Prostate gland (tissue), 2 donors: ENCODE results near the gene ACVR2B. TPM values are rescaled to one million over a fixed set of nuclear protein-coding genes. Genes with fewer than 3 reads are reported as not detected.
"Not testable (repeated sequence)": the region's sequence is repeated elsewhere in the genome, so short reads cannot be mapped to it uniquely, and the experiment has no call there.

Experiments
- DNase-seq: peaks from one replicate; pipeline ENCODE4 v3.0.0-alpha.2; 2019; ENCODE audit warnings: low spot score
- H3K27ac ChIP-seq, 2 donors: fragments of 200-600 bp; sonication (generic); 2 replicates each; pipeline ENCODE4 v1.5.1; 2017 to 2019
- H3K27me3 ChIP-seq: fragments of 200-600 bp; sonication (generic); replicated peaks from 2 replicates; pipeline ENCODE4 v1.5.1; 2019; ENCODE audit not compliant: insufficient read depth
- H3K36me3 ChIP-seq, 2 donors: fragments of 200-600 bp; sonication (generic); 1 replicate in 1 of 2; 2 replicates in 1 of 2; pipeline versions ENCODE4 v1.5.1 to v1.8.1; 2017 to 2019
- H3K4me1 ChIP-seq: fragments of 200-600 bp; sonication (generic); replicated peaks from 2 replicates; pipeline ENCODE4 v1.5.1; 2019
- H3K4me3 ChIP-seq, 2 donors: fragments of 200-600 bp; sonication (generic); 2 replicates each; pipeline ENCODE4 v1.5.1; 2017 to 2019
- H3K9me3 ChIP-seq: fragments of 200-600 bp; sonication (generic); 2 replicates; pipeline ENCODE4 v1.5.1; 2017
- POLR2A ChIP-seq: fragments of 450-650 bp; IDR thresholded peaks from one replicate; pipeline ENCODE4 v1.6.1; 2016; ENCODE audit warnings: antibody characterized with exemption, mild to moderate bottlenecking
- POLR2AphosphoS5 ChIP-seq: sonication (generic); formaldehyde crosslinking; IDR thresholded peaks from one replicate; pipeline ENCODE4 v1.6.1; 2017; ENCODE audit warnings: antibody characterized with exemption
- WGBS: methylation state at CpG from one replicate; pipeline ENCODE4 v1.1.5; 2018; 5-methylcytosine and 5-hydroxymethylcytosine counted together
- intact Hi-C: fragments of 100-400 bp; cut with DNase I; formaldehyde crosslinking; loops from one replicate; pipeline ENCODE4 v1.14.2; 2022
- total RNA-seq, 2 donors: library from RNA; depleted of rRNA; stranded (reverse); fragments of >200 nt; gene quantifications; one replicate each; pipeline ENCODE4 v1.1.0, GENCODE V29; 2016
- TF ChIP-seq, protein P1 (sequence below), 4 experiments: fragments of 200-600 bp in 2 of 4; fragments of 450-650 bp in 2 of 4; sonication (generic) in 2 of 4; IDR thresholded peaks; 1 replicate in 3 of 4; 2 replicates in 1 of 4; pipeline ENCODE4 v1.5.1; 2016 to 2019; ENCODE audit warnings: antibody characterized with exemption in 4 of 4, mild to moderate bottlenecking in 2 of 4, moderate library complexity in 2 of 4

Gene ACVR2B
- 10 to 100 TPM in 1 of 2 donors, 1 to 10 TPM in 1; 5.8 to 24.3 TPM for total RNA-seq

DNA sequence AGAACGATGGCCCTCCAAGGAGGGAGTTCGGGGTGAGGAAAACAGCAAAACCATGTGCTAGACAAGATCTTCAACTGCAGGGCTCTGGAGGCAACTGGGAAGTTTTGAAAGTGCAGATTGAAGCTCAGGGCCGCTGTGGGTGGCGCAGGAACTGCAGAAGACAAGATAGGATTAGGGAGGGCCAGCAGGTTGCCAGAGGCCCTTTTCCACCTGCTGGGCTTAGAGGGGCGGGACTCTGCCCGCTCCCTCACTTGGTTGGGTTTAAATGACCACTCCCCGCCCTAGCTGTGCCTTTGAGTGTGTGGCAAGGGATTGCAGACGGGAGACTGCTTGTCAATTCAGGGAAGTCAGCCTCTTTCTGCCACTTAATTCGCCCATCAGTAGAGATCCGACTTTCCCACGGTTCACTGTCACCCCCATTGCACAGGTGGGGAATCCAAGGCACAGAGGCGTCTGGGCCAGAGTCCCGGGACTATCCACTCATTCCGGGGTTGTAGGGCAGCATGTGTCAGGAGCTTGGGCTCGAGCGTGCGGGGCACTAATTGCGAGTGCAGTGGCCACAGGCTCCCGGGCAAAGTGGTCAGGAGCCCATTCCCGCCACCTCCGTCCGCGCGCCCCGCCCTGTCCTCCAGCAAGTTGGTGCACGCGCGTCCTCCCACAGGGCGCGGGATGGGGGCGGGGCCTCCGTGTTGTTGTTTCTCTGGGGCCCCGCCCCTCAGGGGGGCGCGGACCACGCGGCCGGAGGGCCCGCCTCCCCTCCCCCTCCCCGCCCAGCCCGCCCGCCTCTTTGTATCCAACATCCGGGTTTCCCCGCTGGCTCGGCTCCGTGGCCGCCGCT is at the start of gene ACVR2B:
Gene ACVR2B, plus strand, starts transcription at position 816 of the 838 bp plus-strand sequence. CDS start 433 bp downstream, outside the sequence.
- no peaks in the 10 kb centered on the region for H3K36me3 ChIP-seq
- H3K27ac ChIP-seq, result peak within 1 kb of the TSS; percentile 89 to 92
- intact Hi-C loops, result loop anchor here (5.0 kb wide), 1 partner anchor 316 kb away; the partner anchor contains the start of genes ACAA1 and MYD88
- no peaks in the 10 kb centered on the region for H3K27me3 ChIP-seq
- H3K9me3 ChIP-seq, result no peaks in the 10 kb centered on the region
- DNase-seq, result peak; percentile 91
- H3K4me1 ChIP-seq, result peaks cover 3% of the 10 kb centered on the region
- 11% methylated on average over 25 of the region's 48 CpGs for WGBS
- TF ChIP-seq POLR2A (peak; percentile 52), POLR2AphosphoS5 (peak; percentile 75)
- TF ChIP-seq, protein P1, sequence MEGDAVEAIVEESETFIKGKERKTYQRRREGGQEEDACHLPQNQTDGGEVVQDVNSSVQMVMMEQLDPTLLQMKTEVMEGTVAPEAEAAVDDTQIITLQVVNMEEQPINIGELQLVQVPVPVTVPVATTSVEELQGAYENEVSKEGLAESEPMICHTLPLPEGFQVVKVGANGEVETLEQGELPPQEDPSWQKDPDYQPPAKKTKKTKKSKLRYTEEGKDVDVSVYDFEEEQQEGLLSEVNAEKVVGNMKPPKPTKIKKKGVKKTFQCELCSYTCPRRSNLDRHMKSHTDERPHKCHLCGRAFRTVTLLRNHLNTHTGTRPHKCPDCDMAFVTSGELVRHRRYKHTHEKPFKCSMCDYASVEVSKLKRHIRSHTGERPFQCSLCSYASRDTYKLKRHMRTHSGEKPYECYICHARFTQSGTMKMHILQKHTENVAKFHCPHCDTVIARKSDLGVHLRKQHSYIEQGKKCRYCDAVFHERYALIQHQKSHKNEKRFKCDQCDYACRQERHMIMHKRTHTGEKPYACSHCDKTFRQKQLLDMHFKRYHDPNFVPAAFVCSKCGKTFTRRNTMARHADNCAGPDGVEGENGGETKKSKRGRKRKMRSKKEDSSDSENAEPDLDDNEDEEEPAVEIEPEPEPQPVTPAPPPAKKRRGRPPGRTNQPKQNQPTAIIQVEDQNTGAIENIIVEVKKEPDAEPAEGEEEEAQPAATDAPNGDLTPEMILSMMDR (IDR thresholded peaks at IDR 0.05), result no peak
- H3K4me3 ChIP-seq, result peak within 1 kb of the TSS; percentile 70 to 83

DNA sequence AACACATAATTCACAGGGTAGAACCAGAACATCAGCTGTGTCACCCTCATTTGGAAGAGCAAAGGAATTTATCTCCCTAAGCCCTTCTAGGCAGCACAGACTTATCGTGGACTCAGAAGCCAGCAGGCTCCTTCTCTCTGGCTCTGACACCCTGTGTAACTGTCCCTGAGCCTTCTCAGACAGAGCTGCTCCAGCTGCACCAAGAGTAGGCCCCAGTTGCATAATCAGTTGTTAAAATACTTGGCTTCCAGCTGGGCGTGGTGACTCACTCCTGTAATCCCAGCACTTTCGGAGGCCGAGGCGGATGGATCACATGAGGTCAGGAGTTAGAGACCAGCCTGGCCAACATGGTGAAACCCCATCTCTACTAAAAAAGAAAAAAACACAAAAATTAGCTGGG is 49.4 kb upstream of the ACVR2B start:
- Histone ChIP-seq H3K27me3 (no peaks in the 10 kb centered on the region), H3K4me1 (no peaks in the 10 kb centered on the region), H3K4me3 (no peak overlapping the region), H3K36me3 (no peaks in the 10 kb centered on the region), H3K9me3 (no peaks in the 10 kb centered on the region), H3K27ac (no peak overlapping the region)
- 68% methylated on average over 5 of the region's 5 CpGs for WGBS
- TF ChIP-seq POLR2AphosphoS5 (no peak), POLR2A (no peak)
- TF ChIP-seq, protein P1 (IDR thresholded peaks at IDR 0.05), result no peak
- no peak for DNase-seq
- intact Hi-C loops, result no loop called here

DNA sequence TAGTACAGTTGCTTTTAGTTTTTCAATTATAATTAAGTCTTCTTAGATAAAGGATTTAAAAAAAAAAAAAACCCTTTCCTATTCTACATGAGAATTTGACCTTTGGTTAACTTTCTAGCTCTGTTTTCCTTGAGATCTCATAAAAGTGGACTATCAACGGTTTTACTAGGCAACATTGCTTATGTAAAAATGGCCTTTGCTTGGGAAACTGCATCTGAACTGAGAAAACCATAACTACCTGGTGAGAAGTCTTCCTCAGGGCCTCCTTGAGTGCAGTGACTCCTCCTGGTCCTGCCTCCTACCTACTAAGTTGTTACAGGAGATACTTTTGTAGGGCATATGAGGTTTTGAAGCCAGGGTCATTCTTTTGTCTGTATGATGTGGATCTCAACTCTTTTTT is 42.1 kb upstream of the ACVR2B start:
- DNase-seq, result no peak
- WGBS, result 17% methylated on average over 1 of the region's 1 CpG
- Histone ChIP-seq H3K36me3 (no peaks in the 10 kb centered on the region), H3K27ac (no peak overlapping the region), H3K4me3 (no peak overlapping the region), H3K27me3 (no peaks in the 10 kb centered on the region), H3K4me1 (no peaks in the 10 kb centered on the region), H3K9me3 (no peaks in the 10 kb centered on the region)
- no peak for TF ChIP-seq POLR2A
- TF ChIP-seq, protein P1 (IDR thresholded peaks at IDR 0.05), result no peak
- TF ChIP-seq POLR2AphosphoS5, result no peak
- intact Hi-C loops, result no loop called here

DNA sequence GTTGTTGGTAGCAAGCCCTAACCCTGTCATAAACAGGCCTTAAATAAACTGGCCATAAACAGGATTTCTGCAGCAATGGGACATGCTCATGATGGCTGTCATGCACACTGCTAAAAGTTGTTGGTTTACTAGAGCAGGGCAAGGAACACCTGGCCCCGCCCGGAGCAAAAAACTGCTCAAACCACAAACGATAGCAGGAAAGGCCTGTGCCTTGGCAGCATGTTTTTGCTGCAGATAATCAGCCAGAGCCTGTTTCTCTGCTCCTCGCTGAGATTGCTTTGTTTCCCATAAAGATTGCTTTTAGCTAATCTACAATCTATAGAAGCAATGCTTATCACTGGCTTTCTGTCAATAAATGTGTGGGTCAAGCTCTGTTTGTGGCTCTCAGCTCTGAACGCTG is 32.9 kb upstream of the ACVR2B start:
- DNase-seq, H3K4me3 ChIP-seq, H3K36me3 ChIP-seq, intact Hi-C loops, H3K27me3 ChIP-seq, H3K4me1 ChIP-seq, H3K27ac ChIP-seq, H3K9me3 ChIP-seq: not testable (repeated sequence)
- whole genome bisulfite sequencing, result 49% methylated on average over 5 of the region's 5 CpGs

DNA sequence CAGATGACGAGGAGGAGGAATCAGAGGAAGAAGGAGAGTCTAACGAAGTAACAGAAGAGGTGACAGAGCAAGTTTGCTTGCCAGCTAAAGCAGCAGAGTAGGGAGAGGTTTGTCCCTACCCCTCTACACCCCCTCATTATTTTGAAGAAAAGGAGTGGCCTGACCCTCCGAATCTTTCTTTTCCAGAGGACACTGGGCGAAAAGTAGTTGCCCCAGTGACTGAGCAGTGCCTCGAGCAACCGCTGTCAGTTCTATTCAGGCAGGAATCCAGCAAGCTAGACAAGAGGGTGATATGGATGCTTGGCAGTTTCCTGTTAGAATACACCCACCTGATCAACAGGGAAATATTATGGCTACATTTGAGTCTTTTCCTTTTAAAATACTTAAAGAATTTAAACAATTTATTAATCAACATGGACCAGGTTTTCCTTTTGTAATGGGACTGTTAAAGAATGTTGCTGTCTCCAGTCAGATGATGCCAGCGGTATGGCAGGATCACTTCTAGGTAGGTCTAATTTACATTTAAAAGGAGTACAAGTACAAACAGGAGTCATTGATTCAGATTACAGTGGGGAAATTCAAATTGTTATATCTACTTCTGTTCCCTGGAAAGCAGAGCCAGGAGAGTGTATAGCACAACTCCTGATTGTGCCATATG is 31.9 kb upstream of the ACVR2B start:
- intact Hi-C loops, result no loop called here
- WGBS, result 51% methylated on average over 7 of the region's 7 CpGs
- Histone ChIP-seq H3K4me1 (no peaks in the 10 kb centered on the region), H3K36me3 (no peaks in the 10 kb centered on the region), H3K27ac (no peak overlapping the region), H3K4me3 (no peak overlapping the region), H3K27me3 (no peaks in the 10 kb centered on the region), H3K9me3 (no peaks in the 10 kb centered on the region)
- TF ChIP-seq, protein P1 (IDR thresholded peaks at IDR 0.05), result no peak
- DNase-seq, result no peak

DNA sequence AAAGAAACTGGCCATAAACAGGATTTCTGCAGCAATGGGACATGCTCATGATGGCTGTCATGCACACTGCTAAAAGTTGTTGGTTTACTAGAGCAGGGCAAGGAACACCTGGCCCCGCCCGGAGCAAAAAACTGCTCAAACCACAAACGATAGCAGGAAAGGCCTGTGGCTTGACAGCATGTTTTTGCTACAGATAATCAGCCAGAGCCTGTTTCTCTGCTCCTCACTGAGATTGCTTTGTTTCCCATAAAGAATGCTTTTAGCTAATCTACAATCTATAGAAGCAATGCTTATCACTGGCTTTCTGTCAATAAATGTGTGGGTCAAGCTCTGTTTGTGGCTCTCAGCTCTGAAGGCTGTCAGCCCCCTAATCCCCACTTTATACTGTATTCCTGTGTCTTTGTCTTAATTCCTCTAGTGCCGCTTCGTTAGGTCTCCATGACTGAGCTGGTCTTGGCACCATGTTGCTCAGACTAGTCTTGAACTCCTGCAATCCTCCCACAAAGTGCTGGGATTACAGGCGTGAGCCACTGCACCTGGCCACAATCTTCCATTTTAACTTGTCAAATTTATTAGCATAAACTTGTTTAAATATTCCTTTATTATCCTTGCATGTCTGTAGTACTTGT is 26.8 kb upstream of the ACVR2B start:
- 62% methylated on average over 6 of the region's 6 CpGs for WGBS
- H3K27ac ChIP-seq, result not testable (repeated sequence)

DNA sequence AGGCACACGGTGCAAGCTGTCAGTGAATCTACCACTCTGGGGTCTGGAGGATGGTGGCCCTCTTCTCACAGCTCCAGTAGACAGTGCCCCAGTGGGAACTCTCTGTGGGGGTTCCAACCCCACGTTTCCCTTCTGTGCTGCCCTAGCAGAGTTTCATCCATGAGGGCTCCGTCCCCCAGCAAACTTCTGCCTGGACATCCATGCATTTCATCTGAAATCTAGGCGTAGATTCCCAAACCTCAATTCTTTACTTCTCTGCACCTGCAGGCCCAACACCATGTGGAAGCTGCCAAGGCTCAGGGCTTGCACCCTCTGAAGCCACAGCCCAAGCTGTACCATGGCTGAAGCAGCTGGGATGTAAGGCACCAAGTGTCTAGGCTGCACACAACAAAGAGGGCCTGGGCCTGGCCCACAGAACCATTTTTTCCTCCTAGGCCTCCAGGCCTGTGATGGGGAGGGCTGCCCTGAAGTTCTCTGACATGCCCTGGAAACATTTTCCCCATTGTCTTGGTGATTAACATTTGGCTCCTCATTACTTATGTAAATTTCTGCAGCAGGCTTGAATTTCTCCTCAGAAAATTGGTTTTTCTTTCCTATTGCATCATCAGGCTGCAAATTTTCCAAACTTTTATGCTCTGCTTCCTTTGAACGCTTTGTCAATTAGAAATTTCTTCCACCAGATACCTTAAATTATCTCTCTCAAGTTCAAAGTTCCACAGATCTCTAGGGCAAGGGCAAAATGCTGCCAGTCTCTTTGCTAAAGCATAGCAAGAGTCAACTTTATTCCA is 20.6 kb upstream of the ACVR2B start:
- H3K4me3 ChIP-seq, H3K27me3 ChIP-seq, H3K9me3 ChIP-seq, H3K36me3 ChIP-seq, H3K4me1 ChIP-seq, H3K27ac ChIP-seq, DNase-seq, intact Hi-C loops: not testable (repeated sequence)
- WGBS, result 94% methylated on average over 5 of the region's 5 CpGs

More for the DNA sequence above, 26.8 kb upstream of the ACVR2B start:
- H3K9me3 ChIP-seq, H3K4me3 ChIP-seq, H3K27me3 ChIP-seq, H3K36me3 ChIP-seq, H3K4me1 ChIP-seq, intact Hi-C loops, DNase-seq: not testable (repeated sequence)
